DND-41 (cell line): ENCODE measurements around the gene TSPAN9.

Experiments
- ATAC-seq: fragments of 200-7000 bp; cut with Tn5 transposase; 3 replicates; pipeline ENCODE4 v1.9.1; 2021; ENCODE audit warnings: low read depth; ENCODE audit not compliant: insufficient read depth
- DNase-seq: peaks from one replicate; pipeline ENCODE4 v3.0.0-alpha.2; 2020
- H2AFZ ChIP-seq: 2 replicates; pipeline ENCODE4 v1.6.0; 2012; ENCODE audit warnings: low read depth, low read length
- H3K27ac ChIP-seq: 2 replicates; pipeline ENCODE4 v1.5.1; 2012; ENCODE audit warnings: low read length, inconsistent platforms
- H3K27me3 ChIP-seq: fragments of 200-600 bp; sonication (generic); 2 replicates; pipeline ENCODE4 v1.6.0; 2012; ENCODE audit warnings: low read length, mild to moderate bottlenecking, inconsistent platforms; ENCODE audit not compliant: insufficient read depth, poor library complexity
- H3K36me3 ChIP-seq: 2 replicates; pipeline ENCODE4 v1.5.1; 2012; ENCODE audit warnings: low read length, inconsistent platforms; ENCODE audit not compliant: insufficient read depth
- H3K4me1 ChIP-seq: 2 replicates; pipeline ENCODE4 v1.5.1; 2012; ENCODE audit warnings: mild to moderate bottlenecking, low read length; ENCODE audit not compliant: insufficient read depth
- H3K4me2 ChIP-seq: 2 replicates; pipeline ENCODE4 v1.6.0; 2012; ENCODE audit warnings: mild to moderate bottlenecking, moderate library complexity, low read length, inconsistent platforms; ENCODE audit not compliant: insufficient read depth
- H3K4me3 ChIP-seq, 2 experiments: fragments of 200-600 bp in 1 of 2; shearing (Covaris generic) in 1 of 2; 2 replicates each; pipeline ENCODE4 v1.5.1; 2012 to 2016; ENCODE audit warnings: inconsistent platforms in 2 of 2, low read length in 2 of 2, mild to moderate bottlenecking in 2 of 2, low read depth in 1 of 2, moderate library complexity in 1 of 2
- H3K79me2 ChIP-seq: 2 replicates; pipeline ENCODE4 v1.6.0; 2012; ENCODE audit warnings: low read length, inconsistent platforms; ENCODE audit not compliant: insufficient read depth
- H3K9ac ChIP-seq: 2 replicates; pipeline ENCODE4 v1.6.0; 2012; ENCODE audit warnings: low read depth, mild to moderate bottlenecking, inconsistent platforms, low read length, moderate library complexity
- H3K9me3 ChIP-seq: 2 replicates; pipeline ENCODE4 v1.5.1; 2012; ENCODE audit warnings: low read length, moderate library complexity, mild to moderate bottlenecking, inconsistent platforms; ENCODE audit not compliant: insufficient read depth, severe bottlenecking
- H4K20me1 ChIP-seq: 2 replicates; pipeline ENCODE4 v1.6.0; 2012; ENCODE audit warnings: low read length; ENCODE audit not compliant: insufficient read depth
- EZH2 ChIP-seq: IDR thresholded peaks from 3 replicates; pipeline ENCODE4 v1.6.1; 2012; ENCODE audit warnings: borderline replicate concordance, low read depth, mild to moderate bottlenecking, moderate library complexity, low read length, inconsistent platforms; ENCODE audit not compliant: severe bottlenecking
- TF ChIP-seq, protein P1 (sequence below): IDR thresholded peaks from 2 replicates; pipeline ENCODE4 v1.5.1; 2012; ENCODE audit warnings: borderline replicate concordance, low read length, moderate library complexity, mild to moderate bottlenecking; ENCODE audit not compliant: poor library complexity, severe bottlenecking; ENCODE audit errors: extremely low read depth

The TSPAN9 gene

DNA sequence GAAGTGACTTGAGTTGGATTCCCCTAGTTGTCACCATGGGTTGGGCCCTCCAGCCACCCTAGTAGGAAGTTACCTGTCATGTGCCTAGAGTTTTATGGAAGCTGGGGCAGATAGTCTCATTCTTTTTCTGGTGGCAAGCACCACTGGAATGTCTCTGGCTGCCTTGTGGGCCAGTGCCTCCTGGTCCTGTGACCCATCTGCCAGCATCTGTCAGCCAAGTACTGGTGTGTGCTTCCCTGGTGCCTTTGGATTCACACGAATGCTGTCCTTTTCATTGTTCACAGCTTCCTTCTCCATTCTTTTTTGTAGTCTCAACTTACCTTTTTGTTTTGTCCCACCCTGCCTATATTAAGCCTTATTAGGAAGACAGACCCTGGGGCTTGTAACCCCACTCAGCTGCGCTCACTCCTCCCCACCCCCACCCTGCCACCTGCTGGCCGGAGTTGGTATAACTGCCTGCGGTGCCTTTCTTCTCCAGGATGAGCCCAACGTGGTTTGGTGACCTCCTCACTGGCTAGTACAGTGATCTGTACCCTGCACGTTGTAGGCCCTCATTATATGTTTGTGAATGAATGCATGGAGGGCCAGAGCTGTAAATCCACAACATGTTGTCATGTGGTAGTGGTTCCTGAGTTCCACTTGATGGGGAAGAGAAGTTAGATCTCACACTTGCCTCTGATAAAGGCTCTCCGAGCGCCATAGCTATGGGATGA lies 125.7 kb downstream of the TSPAN9 start:
- Histone ChIP-seq H3K36me3 (no peaks in the 10 kb centered on the region), H3K4me1 (no peaks in the 10 kb centered on the region), H3K9ac (no peak overlapping the region), H3K27ac (no peak overlapping the region), H3K4me2 (no peak overlapping the region), H3K27me3 (peaks cover 3% of the 10 kb centered on the region), H3K79me2 (no peaks in the 10 kb centered on the region), H2AFZ (no peak overlapping the region), H3K9me3 (no peaks in the 10 kb centered on the region), H3K4me3 (no peak overlapping the region), H4K20me1 (no peaks in the 10 kb centered on the region; the same call in none of the 2 replicates)
- TF ChIP-seq EZH2, result no peak
- TF ChIP-seq, protein P1, sequence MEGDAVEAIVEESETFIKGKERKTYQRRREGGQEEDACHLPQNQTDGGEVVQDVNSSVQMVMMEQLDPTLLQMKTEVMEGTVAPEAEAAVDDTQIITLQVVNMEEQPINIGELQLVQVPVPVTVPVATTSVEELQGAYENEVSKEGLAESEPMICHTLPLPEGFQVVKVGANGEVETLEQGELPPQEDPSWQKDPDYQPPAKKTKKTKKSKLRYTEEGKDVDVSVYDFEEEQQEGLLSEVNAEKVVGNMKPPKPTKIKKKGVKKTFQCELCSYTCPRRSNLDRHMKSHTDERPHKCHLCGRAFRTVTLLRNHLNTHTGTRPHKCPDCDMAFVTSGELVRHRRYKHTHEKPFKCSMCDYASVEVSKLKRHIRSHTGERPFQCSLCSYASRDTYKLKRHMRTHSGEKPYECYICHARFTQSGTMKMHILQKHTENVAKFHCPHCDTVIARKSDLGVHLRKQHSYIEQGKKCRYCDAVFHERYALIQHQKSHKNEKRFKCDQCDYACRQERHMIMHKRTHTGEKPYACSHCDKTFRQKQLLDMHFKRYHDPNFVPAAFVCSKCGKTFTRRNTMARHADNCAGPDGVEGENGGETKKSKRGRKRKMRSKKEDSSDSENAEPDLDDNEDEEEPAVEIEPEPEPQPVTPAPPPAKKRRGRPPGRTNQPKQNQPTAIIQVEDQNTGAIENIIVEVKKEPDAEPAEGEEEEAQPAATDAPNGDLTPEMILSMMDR, result peak; percentile 94
- ATAC-seq (peak; percentile 75), DNase-seq (peak; percentile 65)

DNA sequence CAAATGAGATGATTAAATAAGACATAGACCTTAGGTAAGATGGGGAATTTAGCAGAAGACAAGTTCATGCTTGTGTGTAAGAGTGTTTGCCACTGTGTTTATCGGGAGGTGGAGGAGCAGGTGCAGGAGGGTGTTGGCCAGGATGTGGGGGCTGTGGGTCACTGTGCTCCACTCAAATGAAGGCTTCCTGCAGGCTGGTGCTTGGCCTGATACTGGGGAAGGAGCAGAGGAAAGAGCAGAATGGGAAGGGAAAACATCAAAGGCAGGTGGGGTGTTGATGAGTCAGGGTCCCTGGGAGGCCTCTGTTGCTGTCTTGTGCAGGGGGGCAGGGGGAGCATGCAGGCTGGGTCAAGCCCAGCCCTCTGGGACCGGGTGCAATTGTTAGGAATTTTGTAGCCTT lies 126.5 kb downstream of the TSPAN9 start:
- H3K9ac ChIP-seq, result no peak overlapping the region
- DNase-seq (peak; percentile 13), ATAC-seq (no peak)
- no peak overlapping the region for H3K4me3 ChIP-seq
- H3K4me2 ChIP-seq, result no peak overlapping the region
- H3K27ac ChIP-seq, result no peak overlapping the region
- H2AFZ ChIP-seq, result no peak overlapping the region
- H4K20me1 ChIP-seq, result no peaks in the 10 kb centered on the region; the same call in none of the 2 replicates
- no peaks in the 10 kb centered on the region for H3K9me3 ChIP-seq
- H3K27me3 ChIP-seq, result peaks cover 3% of the 10 kb centered on the region
- H3K36me3 ChIP-seq, result no peaks in the 10 kb centered on the region
- H3K79me2 ChIP-seq, result no peaks in the 10 kb centered on the region
- TF ChIP-seq, protein P1, result no peak
- TF ChIP-seq EZH2, result no peak
- H3K4me1 ChIP-seq, result no peaks in the 10 kb centered on the region

DNA sequence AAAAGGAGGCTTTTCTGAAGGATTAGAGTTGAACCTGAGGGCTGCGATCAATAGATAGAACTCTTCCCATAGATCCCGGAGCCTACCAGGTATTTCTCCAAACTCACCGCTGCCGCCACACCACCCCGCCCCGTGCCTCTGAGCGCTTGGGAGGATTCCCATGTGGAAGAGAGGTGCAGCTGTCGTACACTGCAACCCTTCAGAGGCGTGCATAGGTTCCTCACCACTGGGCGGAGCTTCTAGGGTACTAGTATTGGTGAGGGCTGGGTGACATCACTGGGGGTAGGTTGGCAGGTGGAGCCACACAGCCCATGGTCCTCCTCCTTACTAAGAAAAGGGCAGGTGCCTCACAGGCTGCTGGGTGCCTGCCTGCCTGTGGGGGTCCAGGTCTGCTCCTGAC lies 127.0 kb downstream of the TSPAN9 start:
- H3K9ac ChIP-seq, result no peak overlapping the region
- DNase-seq (no peak), ATAC-seq (no peak)
- H3K9me3 ChIP-seq, result no peaks in the 10 kb centered on the region
- no peak overlapping the region for H3K27ac ChIP-seq
- H3K27me3 ChIP-seq, result peaks cover 3% of the 10 kb centered on the region
- no peak overlapping the region for H3K4me2 ChIP-seq
- H4K20me1 ChIP-seq, result no peaks in the 10 kb centered on the region; the same call in none of the 2 replicates
- H3K36me3 ChIP-seq, result no peaks in the 10 kb centered on the region
- TF ChIP-seq EZH2, result no peak
- TF ChIP-seq, protein P1, result no peak
- no peaks in the 10 kb centered on the region for H3K79me2 ChIP-seq
- no peak overlapping the region for H2AFZ ChIP-seq
- no peak overlapping the region for H3K4me3 ChIP-seq
- no peaks in the 10 kb centered on the region for H3K4me1 ChIP-seq
